H1 (cell line): ENCODE measurements around the gene WDR64. TPM values are rescaled to one million over a fixed set of nuclear protein-coding genes. Genes with fewer than 3 reads are reported as not detected.
A peak's percentile ranks its signal among the peaks of the same experiment; 100 is the strongest.

Experiments used
- CTCF ChIA-PET: fragments of 300-600 bp; sonication (Branson Sonifier 250); formaldehyde crosslinking; loops from one replicate; lab custom pipeline; 2021; ENCODE audit not compliant: partially characterized antibody; lab: Charles Lee
- POLR2A ChIA-PET: fragments of 300-600 bp; sonication (Branson Sonifier 250); formaldehyde crosslinking; loops from one replicate; lab custom pipeline; 2021; ENCODE audit warnings: inconsistent platforms; ENCODE audit not compliant: partially characterized antibody; lab: Charles Lee
- DNase-seq, 2 experiments: peaks; one replicate each; pipeline versions ENCODE4 v3.0.0 to v3.0.0-alpha.2; 2010 to 2022; ENCODE audit warnings: low spot score in 2 of 2, low read depth in 1 of 2, mixed read lengths in 1 of 2
- FAIRE-seq: peaks from 2 replicates; lab custom pipeline; 2011; peaks lifted over from hg19 to GRCh38; lab: Jason Lieb, UNC
- H2AFZ ChIP-seq: 2 replicates; pipeline ENCODE4 v1.8.1; 2012; ENCODE audit warnings: low read length, inconsistent platforms
- H2AK5ac ChIP-seq: 2 replicates; pipeline ENCODE4 v1.6.1; 2013; ENCODE audit warnings: low read depth, low read length
- H2BK120ac ChIP-seq: replicated peaks from 2 replicates; pipeline ENCODE3; 2013; ENCODE audit warnings: low read depth, low read length, inconsistent platforms
- H2BK12ac ChIP-seq: 2 replicates; pipeline ENCODE4 v1.6.1; 2013; ENCODE audit warnings: low read depth, low read length
- H2BK15ac ChIP-seq: 2 replicates; pipeline ENCODE4 v1.6.1; 2013; ENCODE audit warnings: low read length
- H2BK20ac ChIP-seq: 2 replicates; pipeline ENCODE4 v1.6.1; 2013; ENCODE audit warnings: low read length
- H2BK5ac ChIP-seq: 2 replicates; pipeline ENCODE4 v1.6.1; 2013; ENCODE audit warnings: low read depth, low read length
- H3K14ac ChIP-seq: 2 replicates; pipeline ENCODE4 v1.6.1; 2013; ENCODE audit warnings: inconsistent platforms; ENCODE audit not compliant: insufficient read length
- H3K18ac ChIP-seq: 2 replicates; pipeline ENCODE4 v1.6.1; 2013; ENCODE audit warnings: low read length; ENCODE audit errors: extremely low read depth
- H3K23ac ChIP-seq: 2 replicates; pipeline ENCODE4 v1.6.1; 2013; ENCODE audit warnings: inconsistent platforms; ENCODE audit not compliant: insufficient read length
- H3K23me2 ChIP-seq: 2 replicates; pipeline ENCODE4 v1.6.1; 2013; ENCODE audit warnings: low read depth, low read length
- H3K27ac ChIP-seq: 2 replicates; pipeline ENCODE4 v1.6.1; 2011; ENCODE audit warnings: low read depth, low read length, inconsistent platforms
- H3K27me3 ChIP-seq, 4 experiments: replicated peaks in 1 of 4; 1 replicate in 1 of 4; 2 replicates in 3 of 4; pipeline versions ENCODE4 v1.6.1 to v1.8.1; 2011 to 2013; ENCODE audit warnings: low read length in 3 of 4, mild to moderate bottlenecking in 3 of 4, inconsistent platforms in 2 of 4, mixed read lengths in 2 of 4, moderate library complexity in 1 of 4; ENCODE audit not compliant: control insufficient read depth in 3 of 4, insufficient read depth in 3 of 4; ENCODE audit errors: extremely low read depth in 1 of 4
- H3K36me3 ChIP-seq, 4 experiments: 2 replicates each; pipeline versions ENCODE4 v1.6.1 to v1.8.1; 2011 to 2013; ENCODE audit warnings: mild to moderate bottlenecking in 4 of 4, low read length in 3 of 4, moderate library complexity in 2 of 4, control low read depth in 1 of 4, inconsistent platforms in 1 of 4; ENCODE audit not compliant: insufficient read depth in 4 of 4, control insufficient read depth in 2 of 4
- H3K4ac ChIP-seq: replicated peaks from 2 replicates; pipeline ENCODE3; 2013; ENCODE audit warnings: low read length, low read depth, mixed read lengths, inconsistent platforms; ENCODE audit not compliant: insufficient read length
- H3K4me1 ChIP-seq, 4 experiments: replicated peaks in 1 of 4; 1 replicate in 1 of 4; 2 replicates in 3 of 4; pipeline versions ENCODE4 v1.6.1 to v1.8.1; 2011 to 2013; ENCODE audit warnings: low read length in 3 of 4, inconsistent platforms in 2 of 4, mixed read lengths in 1 of 4; ENCODE audit not compliant: insufficient read depth in 4 of 4, control insufficient read depth in 3 of 4
- H3K4me2 ChIP-seq, 2 experiments: 2 replicates each; pipeline versions ENCODE4 v1.6.1 to v1.8.1; 2011 to 2013; ENCODE audit warnings: low read depth in 2 of 2, low read length in 2 of 2, control low read depth in 1 of 2, inconsistent platforms in 1 of 2, mild to moderate bottlenecking in 1 of 2; ENCODE audit not compliant: insufficient read depth in 1 of 2
- H3K4me3 ChIP-seq, 4 experiments: fragments of 200-600, 300-600 bp in 1 of 4; sonication (generic), shearing (Covaris generic), sonication (Bioruptor Twin) in 1 of 4; 2 replicates each; pipeline versions ENCODE4 v1.5.1 to v1.8.1; 2011 to 2016; ENCODE audit warnings: low read length in 4 of 4, low read depth in 3 of 4, control low read depth in 2 of 4, inconsistent platforms in 2 of 4, mild to moderate bottlenecking in 2 of 4, mixed read lengths in 1 of 4, moderate library complexity in 1 of 4; ENCODE audit not compliant: insufficient read depth in 2 of 4; ENCODE audit errors: extremely low read depth in 1 of 4
- H3K56ac ChIP-seq: replicated peaks from 2 replicates; pipeline ENCODE3; 2013; ENCODE audit warnings: low read depth, mild to moderate bottlenecking, mixed read lengths, low read length, inconsistent platforms; ENCODE audit not compliant: insufficient read length
- H3K79me1 ChIP-seq: 2 replicates; pipeline ENCODE4 v1.6.1; 2013; ENCODE audit warnings: low read depth, low read length, control low read depth
- H3K79me2 ChIP-seq, 2 experiments: 2 replicates each; pipeline versions ENCODE4 v1.6.1 to v1.8.1; 2012 to 2013; ENCODE audit warnings: low read length in 2 of 2, mild to moderate bottlenecking in 2 of 2, inconsistent platforms in 1 of 2; ENCODE audit not compliant: insufficient read depth in 2 of 2, control insufficient read depth in 1 of 2
- H3K9ac ChIP-seq, 4 experiments: replicated peaks in 1 of 4; 1 replicate in 1 of 4; 2 replicates in 3 of 4; pipeline versions ENCODE4 v1.6.1 to v1.8.1; 2011 to 2013; ENCODE audit warnings: low read depth in 3 of 4, low read length in 3 of 4, control low read depth in 2 of 4, mild to moderate bottlenecking in 2 of 4, moderate library complexity in 2 of 4, inconsistent platforms in 1 of 4; ENCODE audit errors: extremely low read depth in 1 of 4
- H3K9me3 ChIP-seq, 2 experiments: 2 replicates each; pipeline versions ENCODE4 v1.6.1 to v1.8.1; 2012 to 2013; ENCODE audit warnings: mild to moderate bottlenecking in 2 of 2, moderate library complexity in 2 of 2, control low read depth in 1 of 2, inconsistent platforms in 1 of 2, low read depth in 1 of 2, low read length in 1 of 2, mixed read lengths in 1 of 2; ENCODE audit not compliant: insufficient read depth in 2 of 2
- H4K20me1 ChIP-seq, 2 experiments: replicated peaks in 1 of 2; 2 replicates each; pipeline versions ENCODE3 to v1.8.1; 2011 to 2013; ENCODE audit warnings: inconsistent platforms in 2 of 2, low read length in 2 of 2, mild to moderate bottlenecking in 1 of 2; ENCODE audit not compliant: insufficient read depth in 2 of 2, control insufficient read depth in 1 of 2
- H4K5ac ChIP-seq: 2 replicates; pipeline ENCODE4 v1.6.1; 2013; ENCODE audit warnings: low read length, low read depth, mixed read lengths, inconsistent platforms; ENCODE audit not compliant: insufficient read length
- H4K8ac ChIP-seq: 2 replicates; pipeline ENCODE4 v1.8.0; 2013; ENCODE audit warnings: mild to moderate bottlenecking, moderate library complexity, low read length, inconsistent platforms; ENCODE audit not compliant: insufficient read depth; ENCODE audit errors: extremely low read depth
- H4K91ac ChIP-seq: replicated peaks from 2 replicates; pipeline ENCODE3; 2013; ENCODE audit warnings: low read length, mixed read lengths, inconsistent platforms; ENCODE audit not compliant: insufficient read length
- CBX5 ChIP-seq: fragments of 300-800, 300-1000 bp; sonication (generic); IDR thresholded peaks from 2 replicates; pipeline ENCODE4 v1.7.1; 2016; ENCODE audit warnings: antibody characterized with exemption, low read length, low read depth
- KDM4A ChIP-seq: IDR thresholded peaks from one replicate; pipeline ENCODE4 v1.7.1; 2012; ENCODE audit warnings: low read depth, mild to moderate bottlenecking, moderate library complexity, low read length, inconsistent platforms; ENCODE audit not compliant: severe bottlenecking
- WGBS, 2 experiments: shearing (Covaris generic) in 1 of 2; methylation state at CpG; one replicate each; pipeline versions ENCODE4 v1.1.6 to v1.1.7; 2013 to 2015; ENCODE audit warnings: low lambda C conversion rate in 2 of 2, mixed read lengths in 2 of 2, inconsistent platforms in 1 of 2, low coverage in 1 of 2, missing lambda C conversion rate in 1 of 2; ENCODE audit not compliant: insufficient replicate concordance in 2 of 2, insufficient coverage in 1 of 2, insufficient read length in 1 of 2; ENCODE audit errors: extremely low coverage in 1 of 2, missing lambda C conversion rate in 1 of 2; 5-methylcytosine and 5-hydroxymethylcytosine counted together
- polyA plus RNA-seq, 7 experiments: library from polyadenylated mRNA; depleted of rRNA in 3 of 7; stranded (reverse) in 5 of 7; unstranded in 2 of 7; fragments of >200 nt in 5 of 7; fragments of 200-250 nt in 2 of 7; gene quantifications; 1 replicate in 5 of 7; 2 replicates in 1 of 7; 4 replicates in 1 of 7; pipeline versions ENCODE4 v1.2.1 to v1.2.3, GENCODE V29; 2011 to 2013; ENCODE audit warnings: missing spikeins in 2 of 7, mixed read lengths in 2 of 7
- total RNA-seq: library from RNA; stranded (reverse); fragmentation: NEBNext Ultra II Directional; extraction: Animal tissue kit (Norgen Biotek cat#: 25700); gene quantifications from 2 replicates; pipeline ENCODE4 v1.2.1, GENCODE V29; 2021

The WDR64 gene
- total and polyA plus RNA-seq, 2 of the 8 experiments (the other 6 are each of a cell fraction or from before 2014, with no cell fraction given) = 0.02 TPM; not detected in 1

- Histone ChIP-seq H2BK20ac (no peak overlapping the region), H4K5ac (no peak overlapping the region), H3K79me1 (no peaks in the 10 kb centered on the region), H2BK120ac (no peak overlapping the region), H3K36me3 (no peaks in the 10 kb centered on the region), H3K9me3 (no peaks in the 10 kb centered on the region), H3K4me3 (no peak overlapping the region), H3K27ac (no peak overlapping the region), H3K18ac (no peak overlapping the region), H3K4me1 (no peaks in the 10 kb centered on the region), H3K27me3 (no peaks in the 10 kb centered on the region), H2BK5ac (no peak overlapping the region), H3K23ac (no peak overlapping the region), H2BK12ac (no peak overlapping the region), H3K4me2 (no peak overlapping the region), H3K23me2 (no peaks in the 10 kb centered on the region), H3K56ac (no peak overlapping the region), H3K4ac (no peak overlapping the region), H4K20me1 (no peaks in the 10 kb centered on the region), H2AK5ac (no peak overlapping the region), H2BK15ac (no peak overlapping the region), H2AFZ (0 out of 2 replicates have a peak overlapping the region, but pooled peaks have one; percentile 14), H3K14ac (no peak overlapping the region), H3K79me2 (no peaks in the 10 kb centered on the region), H4K8ac (no peak overlapping the region), H3K9ac (no peak overlapping the region), H4K91ac (no peak overlapping the region)
- POLR2A ChIA-PET = no interaction called here
- 95% methylated on average over 4 of the region's 4 CpGs; no CpG with 5 or more reads in 1 of the 2 experiments for WGBS, 2 experiments
- CTCF ChIA-PET = interaction anchor here (0.7 kb wide), 1 partner anchor 180 kb away, joined by 3 read pairs; no protein-coding TSS in a partner anchor
- DNase-seq (no peak), FAIRE-seq (no peak)
- TF ChIP-seq KDM4A = no peak
- no peak for TF ChIP-seq CBX5
Measured at GRCh38 chr1:241782396-241782795, 130.3 kb downstream of the WDR64 start.
